ENCODE data around the gene ZFAND6. TPM values are rescaled to one million over a fixed set of nuclear protein-coding genes. Genes with fewer than 3 reads are reported as not detected.

The ZFAND6 gene
- polyA plus RNA-seq, 3 donors = 41.6 to 106 (median 99.6) TPM

DNA sequence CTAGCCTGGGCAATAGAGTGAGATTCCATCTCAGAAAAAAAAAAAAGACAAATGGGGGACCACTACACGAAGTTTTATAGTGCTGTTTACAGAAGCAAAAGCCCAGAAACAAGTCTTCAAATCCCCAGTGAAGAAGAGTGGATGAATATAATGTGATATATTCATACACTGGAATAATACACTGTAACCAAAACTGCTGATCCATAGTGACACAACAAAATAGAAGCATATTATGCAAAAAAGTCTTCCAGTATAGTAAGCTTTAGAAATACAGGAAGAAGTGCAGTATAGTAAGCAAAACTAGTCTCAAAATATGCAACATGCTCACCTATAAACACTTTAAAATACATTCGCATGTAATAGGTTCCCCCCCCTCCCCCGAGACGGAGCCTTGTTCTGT is 81.4 kb downstream of the ZFAND6 start:
- H3K36me3 Mint-ChIP-seq = peaks cover 10 to 23% of the 10 kb centered on the region in 2 donors
- no peak overlapping the region for H2AFZ ChIP-seq (ENCODE audit: insufficient read depth, low read depth, low read length, poor library complexity, severe bottlenecking)
- peaks cover 0 to 2% (median 0%) of the 10 kb centered on the region in 3 donors for H3K27me3 Mint-ChIP-seq (ENCODE audit: low read depth in 3 of 3)
- no peak overlapping the region for H3K4me2 ChIP-seq (replicated peaks; ENCODE audit: extremely low read depth, low read length, poor library complexity, severe bottlenecking)
- no peaks in the 10 kb centered on the region for H3K9me3 ChIP-seq (replicated peaks in 1 of 2; ENCODE audit: control insufficient read depth in 1 of 2, insufficient read depth in 1 of 2, low read length in 2 of 2)
- TF ChIP-seq, protein P1, sequence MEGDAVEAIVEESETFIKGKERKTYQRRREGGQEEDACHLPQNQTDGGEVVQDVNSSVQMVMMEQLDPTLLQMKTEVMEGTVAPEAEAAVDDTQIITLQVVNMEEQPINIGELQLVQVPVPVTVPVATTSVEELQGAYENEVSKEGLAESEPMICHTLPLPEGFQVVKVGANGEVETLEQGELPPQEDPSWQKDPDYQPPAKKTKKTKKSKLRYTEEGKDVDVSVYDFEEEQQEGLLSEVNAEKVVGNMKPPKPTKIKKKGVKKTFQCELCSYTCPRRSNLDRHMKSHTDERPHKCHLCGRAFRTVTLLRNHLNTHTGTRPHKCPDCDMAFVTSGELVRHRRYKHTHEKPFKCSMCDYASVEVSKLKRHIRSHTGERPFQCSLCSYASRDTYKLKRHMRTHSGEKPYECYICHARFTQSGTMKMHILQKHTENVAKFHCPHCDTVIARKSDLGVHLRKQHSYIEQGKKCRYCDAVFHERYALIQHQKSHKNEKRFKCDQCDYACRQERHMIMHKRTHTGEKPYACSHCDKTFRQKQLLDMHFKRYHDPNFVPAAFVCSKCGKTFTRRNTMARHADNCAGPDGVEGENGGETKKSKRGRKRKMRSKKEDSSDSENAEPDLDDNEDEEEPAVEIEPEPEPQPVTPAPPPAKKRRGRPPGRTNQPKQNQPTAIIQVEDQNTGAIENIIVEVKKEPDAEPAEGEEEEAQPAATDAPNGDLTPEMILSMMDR (IDR thresholded peaks at IDR 0.05) = no peak
- no peaks in the 10 kb centered on the region for H3K79me2 ChIP-seq (ENCODE audit: insufficient read depth, low read length)
- peak overlapping the region in 1 of 7 donors; percentile 79 for H3K27ac Mint-ChIP-seq
- H3K27ac ChIP-seq (ENCODE audit: low read depth in 1 of 2, low read length in 2 of 2) = peak overlapping the region in 1 of 2 donors; percentile 36
- no peak overlapping the region for H3K9ac ChIP-seq (ENCODE audit: insufficient read depth, low read length, poor library complexity, severe bottlenecking)
- intact Hi-C loops (cut with micrococcal nuclease) = no loop called here
- no CpG with 5 or more reads among the region's 4 CpGs for WGBS (ENCODE audit: insufficient coverage)
- H3K4me3 Mint-ChIP-seq = no peak overlapping the region
- peaks cover 8% of the 10 kb centered on the region in 2 donors for H3K4me1 ChIP-seq (ENCODE audit: control insufficient read depth in 1 of 2, insufficient read depth in 2 of 2, low read length in 2 of 2)
- DNase-seq = peak in 1 of 3 donors; percentile 30
- H3K9me3 Mint-ChIP-seq = peaks cover 0 to 3% (median 0%) of the 10 kb centered on the region in 7 donors
- H3K36me3 ChIP-seq (replicated peaks in 1 of 2; ENCODE audit: control insufficient read depth in 1 of 2, insufficient read depth in 2 of 2, low read length in 2 of 2) = peaks cover 5 to 20% of the 10 kb centered on the region in 2 donors
- no peaks in the 10 kb centered on the region for H4K20me1 ChIP-seq (ENCODE audit: insufficient read depth, low read length)
- no peak overlapping the region for H3K4me3 ChIP-seq (replicated peaks in 1 of 3; ENCODE audit: low read depth in 2 of 3, low read length in 3 of 3)
- peaks cover 17% of the 10 kb centered on the region for H3K4me1 Mint-ChIP-seq
- no peaks in the 10 kb centered on the region for H3K27me3 ChIP-seq (ENCODE audit: control insufficient read depth in 2 of 2, insufficient read depth in 2 of 2, low read length in 2 of 2)

DNA sequence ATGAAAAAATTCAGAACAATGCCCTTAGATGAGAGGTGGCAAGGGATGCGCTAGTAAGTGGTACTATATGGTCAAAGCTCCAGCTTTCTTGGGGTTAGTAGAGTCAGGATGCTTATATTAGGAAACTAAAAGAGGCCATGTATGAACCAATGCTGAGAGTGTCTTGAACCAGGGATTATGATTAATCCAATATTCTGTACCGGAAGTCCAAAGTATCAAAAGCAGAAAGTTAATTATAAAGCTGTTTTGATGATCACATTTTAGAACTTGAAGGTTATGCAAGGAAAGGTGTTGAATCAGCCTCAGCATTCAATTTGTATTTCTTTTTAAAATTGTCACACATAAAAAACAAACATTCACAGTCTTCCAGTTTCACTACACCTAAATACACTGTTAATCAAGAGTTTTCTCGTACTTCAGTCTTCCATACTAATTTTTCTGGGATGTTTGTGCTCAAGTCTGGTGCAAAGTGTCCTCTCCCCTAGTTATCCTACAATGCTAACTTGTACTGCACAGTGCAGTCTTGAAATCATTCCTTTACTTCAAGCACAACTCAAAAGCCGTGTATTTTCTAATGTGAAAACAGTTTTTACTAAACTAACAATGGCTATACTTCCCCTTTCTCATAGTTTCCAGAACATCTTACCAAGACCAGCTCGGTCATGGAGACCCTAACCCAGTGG is 82.6 kb downstream of the ZFAND6 start:
- H3K4me3 Mint-ChIP-seq = no peak overlapping the region
- peaks cover 8% of the 10 kb centered on the region in 2 donors for H3K4me1 ChIP-seq (ENCODE audit: control insufficient read depth in 1 of 2, insufficient read depth in 2 of 2, low read length in 2 of 2)

More for the DNA sequence above, 82.6 kb downstream of the ZFAND6 start:
- H3K4me2 ChIP-seq (replicated peaks; ENCODE audit: extremely low read depth, low read length, poor library complexity, severe bottlenecking) = no peak overlapping the region
- no peaks in the 10 kb centered on the region for H3K79me2 ChIP-seq (ENCODE audit: insufficient read depth, low read length)
- H3K27ac ChIP-seq (ENCODE audit: low read depth in 1 of 2, low read length in 2 of 2) = no peak overlapping the region
- H3K9me3 Mint-ChIP-seq = peaks cover 0 to 3% (median 0%) of the 10 kb centered on the region in 7 donors
- peaks cover 10 to 18% of the 10 kb centered on the region in 2 donors for H3K36me3 Mint-ChIP-seq
- H3K4me3 ChIP-seq (replicated peaks in 1 of 3; ENCODE audit: low read depth in 2 of 3, low read length in 3 of 3) = no peak overlapping the region
- peaks cover 0 to 2% (median 0%) of the 10 kb centered on the region in 3 donors for H3K27me3 Mint-ChIP-seq (ENCODE audit: low read depth in 3 of 3)
- H2AFZ ChIP-seq (ENCODE audit: insufficient read depth, low read depth, low read length, poor library complexity, severe bottlenecking) = no peak overlapping the region
- H3K4me1 Mint-ChIP-seq = peaks cover 17% of the 10 kb centered on the region
- no peak for DNase-seq
- no peaks in the 10 kb centered on the region for H3K9me3 ChIP-seq (replicated peaks in 1 of 2; ENCODE audit: control insufficient read depth in 1 of 2, insufficient read depth in 1 of 2, low read length in 2 of 2)
- H3K36me3 ChIP-seq (replicated peaks in 1 of 2; ENCODE audit: control insufficient read depth in 1 of 2, insufficient read depth in 2 of 2, low read length in 2 of 2) = peaks cover 1 to 10% of the 10 kb centered on the region in 2 donors
- no peaks in the 10 kb centered on the region for H4K20me1 ChIP-seq (ENCODE audit: insufficient read depth, low read length)
- no peak overlapping the region for H3K9ac ChIP-seq (ENCODE audit: insufficient read depth, low read length, poor library complexity, severe bottlenecking)
- 100% methylated on average over 2 of the region's 5 CpGs for WGBS (ENCODE audit: insufficient coverage)
- no peaks in the 10 kb centered on the region for H3K27me3 ChIP-seq (ENCODE audit: control insufficient read depth in 2 of 2, insufficient read depth in 2 of 2, low read length in 2 of 2)
- H3K27ac Mint-ChIP-seq = peak overlapping the region in 2 of 7 donors; percentile 8 to 35
- TF ChIP-seq, protein P1 (IDR thresholded peaks at IDR 0.05) = no peak
- intact Hi-C loops (cut with micrococcal nuclease) = no loop called here

Measured in CD14-positive monocyte (primary cell).